ENCODE data around the gene ACTR2.

DNA sequence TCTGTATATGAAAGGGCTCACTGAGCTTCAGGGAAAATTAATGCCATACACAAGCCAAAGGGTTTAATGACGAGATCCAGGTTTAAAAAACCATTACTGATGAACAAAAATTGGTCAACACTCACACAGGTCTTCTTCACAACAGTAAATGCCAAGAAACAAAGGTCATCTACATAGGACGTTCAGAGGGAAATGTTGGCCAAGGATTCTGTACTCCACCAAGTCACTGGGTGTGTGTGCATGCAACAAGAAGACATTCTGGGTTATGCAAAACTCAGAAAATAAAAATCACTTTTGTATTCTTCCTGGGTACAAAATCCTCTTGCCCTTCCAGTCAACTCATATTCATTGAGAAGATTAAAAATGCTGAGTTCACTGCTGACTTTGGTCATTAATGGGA is 78.3 kb downstream of the ACTR2 start:
- TF ChIP-seq CTCF (IDR thresholded peaks at IDR 0.05) (no peak), ZFX (IDR thresholded peaks at IDR 0.05; ENCODE audit: borderline replicate concordance) (no peak)
